ENCODE results near the gene OXCT1. TPM values are rescaled to one million over a fixed set of nuclear protein-coding genes. Genes with fewer than 3 reads are reported as not detected.

OXCT1 gene
- total RNA-seq, 1 experiment from 2014 or later, result 48.6 TPM

- no TSS peak for BruUV-seq (replicated peaks)
- H3K36me3 Mint-ChIP-seq (ENCODE audit: insufficient read depth, unreplicated experiment), result peaks cover 50% of the 10 kb centered on the region
- ChIA-PET POLR2A (interaction anchor here (2.9 to 3.0 kb wide), 4 partner anchors 7 to 37 kb away, joined by 19 to 57 read pairs (median 34); partner anchors contain the start of genes FBXO4 and OXCT1), CTCF (interaction anchor here (1.5 kb wide), 1 partner anchor 19 kb away, joined by 4 read pairs; the partner anchor contains the start of gene FBXO4)
- no peak for TF ChIP-seq CTCF (IDR thresholded peaks at IDR 0.05; ENCODE audit: unreplicated experiment)
- intact Hi-C loops (cut with micrococcal nuclease), result loop anchor here (5.0 kb wide), 1 partner anchor 49 kb away; no protein-coding TSS in a partner anchor
- no peak for DNase-seq (ENCODE audit: unreplicated experiment)
- no peaks in the 10 kb centered on the region for H3K27me3 Mint-ChIP-seq (ENCODE audit: insufficient read depth, unreplicated experiment)
- no peaks in the 10 kb centered on the region for H3K9me3 Mint-ChIP-seq (ENCODE audit: unreplicated experiment)
- peaks cover 36% of the 10 kb centered on the region for H3K4me1 Mint-ChIP-seq (ENCODE audit: insufficient read depth, unreplicated experiment)
- H3K27ac Mint-ChIP-seq (ENCODE audit: low read depth, unreplicated experiment), result no peak overlapping the region
- no peak overlapping the region for H3K4me3 Mint-ChIP-seq (ENCODE audit: unreplicated experiment)
These were observed 35.9 kb upstream of the OXCT1 start for GRCh38 chr5:41906151-41906550.

GRCh38 chr5:41903892-41904799 lies 33.9 kb upstream of the OXCT1 start, which contains the start of gene RIMOC1:
Gene RIMOC1 (plus strand): TSS chr5:41904344. CDS start chr5:41904368, 24 bp downstream.
- Mint-ChIP-seq H3K27ac (ENCODE audit: low read depth, unreplicated experiment) (peak within 1 kb of the TSS; percentile 100), H3K9me3 (ENCODE audit: unreplicated experiment) (no peaks in the 10 kb centered on the region), H3K4me3 (ENCODE audit: unreplicated experiment) (peak within 1 kb of the TSS; percentile 97), H3K27me3 (ENCODE audit: insufficient read depth, unreplicated experiment) (no peaks in the 10 kb centered on the region), H3K4me1 (ENCODE audit: insufficient read depth, unreplicated experiment) (peaks cover 36% of the 10 kb centered on the region), H3K36me3 (ENCODE audit: insufficient read depth, unreplicated experiment) (peaks cover 30% of the 10 kb centered on the region)
- POLR2A ChIA-PET, result interaction anchor here (0.6 to 3.0 kb wide), 45 partner anchors 9 to 1227 kb away, joined by 3 to 57 read pairs (median 4); partner anchors contain the start of genes CARD6, FBXO4, GHR and OXCT1
- DNase-seq (ENCODE audit: unreplicated experiment), result peak; percentile 99
- CTCF ChIA-PET, result interaction anchor here (0.6 to 1.5 kb wide), 8 partner anchors 21 to 1071 kb away, joined by 3 to 4 read pairs (median 3); partner anchors contain the start of gene FBXO4
- TF ChIP-seq CTCF (IDR thresholded peaks at IDR 0.05; ENCODE audit: unreplicated experiment), result no peak
- TSS peak; percentile 50 for BruUV-seq (replicated peaks)
- intact Hi-C loops (cut with micrococcal nuclease), result loop anchor here (1.0 to 2.0 kb wide), 2 partner anchors 21 to 35 kb away; partner anchors contain the start of gene FBXO4

- no peaks in the 10 kb centered on the region for H3K27me3 Mint-ChIP-seq (ENCODE audit: insufficient read depth, unreplicated experiment)
- H3K4me1 Mint-ChIP-seq (ENCODE audit: insufficient read depth, unreplicated experiment), result peaks cover 36% of the 10 kb centered on the region
- no peak for DNase-seq (ENCODE audit: unreplicated experiment)
- intact Hi-C loops (cut with micrococcal nuclease), result no loop called here
- H3K4me3 Mint-ChIP-seq (ENCODE audit: unreplicated experiment), result peak overlapping the region; percentile 97
- TF ChIP-seq CTCF (IDR thresholded peaks at IDR 0.05; ENCODE audit: unreplicated experiment), result no peak
- peak overlapping the region; percentile 100 for H3K27ac Mint-ChIP-seq (ENCODE audit: low read depth, unreplicated experiment)
- H3K36me3 Mint-ChIP-seq (ENCODE audit: insufficient read depth, unreplicated experiment), result peaks cover 23% of the 10 kb centered on the region
- no peaks in the 10 kb centered on the region for H3K9me3 Mint-ChIP-seq (ENCODE audit: unreplicated experiment)
- TSS peak; percentile 99 for BruUV-seq (replicated peaks)
- POLR2A ChIA-PET, result interaction anchor here (0.7 to 3.0 kb wide), 34 partner anchors 8 to 1218 kb away, joined by 3 to 57 read pairs (median 5); partner anchors contain the start of genes CARD6, FBXO4, OXCT1 and SELENOP
- CTCF ChIA-PET, result interaction anchor here (0.8 kb wide), 2 partner anchors 27 to 47 kb away, joined by 3 read pairs; no protein-coding TSS in a partner anchor
These were observed 33.2 kb upstream of the OXCT1 start for GRCh38 chr5:41903382-41903891.

GRCh38 chr5:41896230-41896629 lies 26.0 kb upstream of the OXCT1 start:
- Mint-ChIP-seq H3K27me3 (ENCODE audit: insufficient read depth, unreplicated experiment) (peaks cover 42% of the 10 kb centered on the region), H3K4me1 (ENCODE audit: insufficient read depth, unreplicated experiment) (no peaks in the 10 kb centered on the region), H3K27ac (ENCODE audit: low read depth, unreplicated experiment) (no peak overlapping the region), H3K4me3 (ENCODE audit: unreplicated experiment) (no peak overlapping the region), H3K9me3 (ENCODE audit: unreplicated experiment) (no peaks in the 10 kb centered on the region), H3K36me3 (ENCODE audit: insufficient read depth, unreplicated experiment) (no peaks in the 10 kb centered on the region)
- BruUV-seq (replicated peaks), result no TSS peak
- CTCF ChIA-PET, result no interaction called here
- no peak for TF ChIP-seq CTCF (IDR thresholded peaks at IDR 0.05; ENCODE audit: unreplicated experiment)
- POLR2A ChIA-PET, result interaction anchor here (0.6 to 2.2 kb wide), 2 partner anchors 8 to 493 kb away, joined by 5 to 11 read pairs; partner anchors contain the start of gene RIMOC1
- no peak for DNase-seq (ENCODE audit: unreplicated experiment)
- intact Hi-C loops (cut with micrococcal nuclease), result no loop called here
